Skin of body (tissue), 2 donors: ENCODE measurements around the gene TNS1. TPM values are rescaled to one million over a fixed set of nuclear protein-coding genes. Genes with fewer than 3 reads are reported as not detected.

ENCODE experiments used
- DNase-seq: peaks from one replicate; lab custom pipeline; 2025; lab: John Stamatoyannopoulos, UW
- total RNA-seq: library from RNA; depleted of rRNA; stranded (reverse); fragments of >200 nt; gene quantifications from one replicate; pipeline ENCODE4 v1.2.3, GENCODE V29; 2014

TNS1 gene
- total RNA-seq, 1 donor from 2014 or later = 92.3 TPM

DNA sequence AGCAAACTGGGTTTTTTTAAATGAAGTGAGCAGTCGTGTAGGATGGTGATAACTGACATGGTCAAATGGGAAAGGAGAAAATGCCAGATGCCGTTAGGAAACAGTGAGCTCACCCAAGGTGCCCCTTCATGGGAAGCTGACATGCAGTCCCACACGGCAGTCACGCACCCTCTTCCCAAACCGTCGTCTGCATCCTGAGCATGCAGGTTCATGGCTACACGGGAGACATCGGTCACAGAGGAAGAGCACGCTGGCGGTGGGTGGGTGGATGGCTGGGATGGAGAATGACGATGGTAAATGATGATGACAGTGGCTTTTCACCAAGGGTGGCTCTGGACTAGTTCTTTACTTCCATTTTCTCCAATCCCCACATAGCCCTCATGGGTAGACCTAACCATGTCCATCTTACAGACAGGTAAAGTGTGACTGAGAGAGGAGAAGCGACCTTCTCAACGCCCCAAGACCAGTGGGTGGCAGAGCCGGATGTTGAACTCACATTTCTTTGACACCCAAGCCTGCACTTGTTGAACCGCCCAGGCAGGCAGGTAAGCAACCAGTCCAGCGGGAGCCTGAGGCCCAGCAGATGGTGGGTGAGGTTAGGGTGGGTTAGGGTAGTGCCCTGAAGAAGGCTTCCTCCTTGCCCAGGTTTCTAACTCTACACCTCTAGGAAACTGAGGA, 44.5 kb downstream of the TNS1 start:
- no peak for DNase-seq

DNA sequence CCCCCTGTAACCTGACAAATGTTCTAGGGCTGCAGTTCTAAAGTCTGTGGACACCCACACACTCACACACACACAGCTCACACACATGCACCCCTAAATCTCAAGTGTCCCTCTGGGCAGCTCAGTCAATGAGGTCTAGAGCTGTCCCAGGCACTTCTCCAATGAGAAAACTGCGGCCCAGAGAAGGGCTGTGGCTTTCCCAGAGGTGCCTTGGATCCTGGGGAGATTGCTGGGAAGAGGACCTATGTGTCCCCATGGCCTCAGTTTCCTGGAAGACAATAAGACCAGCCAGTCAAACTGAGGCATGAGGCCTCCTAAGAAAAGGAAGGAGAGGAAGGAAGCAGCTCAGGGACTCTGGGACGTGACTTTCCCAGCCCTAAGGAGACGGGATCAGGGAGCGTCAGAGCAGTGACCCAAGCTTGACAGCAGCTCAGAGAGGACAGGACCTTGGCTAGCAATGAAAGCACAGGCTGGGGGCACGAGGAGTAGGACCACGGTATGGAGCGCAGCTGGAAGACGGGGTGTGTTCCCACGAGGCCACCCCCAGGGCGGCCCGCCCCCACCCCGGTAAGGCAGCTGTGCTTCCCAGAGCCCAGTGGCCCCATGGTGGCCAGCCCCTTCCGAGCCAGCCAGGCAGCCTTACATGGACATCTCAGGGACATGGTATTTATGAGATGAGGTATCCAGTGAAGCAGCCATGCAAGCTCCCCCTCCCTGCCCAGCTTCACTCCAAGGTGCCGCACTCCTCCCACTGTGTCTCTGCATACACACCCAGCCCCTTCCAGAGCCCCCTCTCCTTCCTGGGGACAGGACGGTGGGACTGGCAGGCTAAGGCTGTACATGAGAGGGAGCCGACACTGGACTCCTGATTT, 46.0 kb downstream of the TNS1 start:
- no peak for DNase-seq

DNA sequence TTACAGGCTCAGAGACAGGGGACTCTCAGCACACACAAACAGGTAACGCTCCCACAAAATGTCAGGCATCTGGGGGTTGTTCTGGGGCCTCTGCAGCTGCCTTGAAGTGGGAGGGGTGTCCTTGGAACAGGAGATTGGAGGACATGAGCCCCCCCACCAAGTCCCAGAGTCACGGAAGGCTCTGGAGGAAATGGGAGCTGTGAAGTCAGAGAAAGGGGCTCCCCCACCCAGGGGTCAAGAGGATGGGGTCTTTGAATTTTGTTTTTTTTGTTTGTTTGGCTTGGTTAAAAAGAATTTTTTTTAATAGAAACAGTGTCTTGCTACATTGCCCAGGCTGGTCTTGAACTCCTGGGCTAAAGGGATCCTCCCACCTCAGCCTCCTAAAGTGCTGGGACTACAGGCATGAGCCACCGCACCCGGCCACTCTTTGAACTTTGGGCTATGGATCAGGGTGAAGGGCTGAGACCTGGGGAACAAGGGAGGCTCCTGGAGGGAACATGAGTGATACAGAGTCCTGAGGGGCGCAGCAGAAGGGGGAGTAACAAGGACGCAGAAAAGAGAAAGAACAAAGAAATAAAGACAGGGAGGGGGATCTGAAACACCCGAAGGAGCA, 46.8 kb downstream of the TNS1 start:
- no peak for DNase-seq

DNA sequence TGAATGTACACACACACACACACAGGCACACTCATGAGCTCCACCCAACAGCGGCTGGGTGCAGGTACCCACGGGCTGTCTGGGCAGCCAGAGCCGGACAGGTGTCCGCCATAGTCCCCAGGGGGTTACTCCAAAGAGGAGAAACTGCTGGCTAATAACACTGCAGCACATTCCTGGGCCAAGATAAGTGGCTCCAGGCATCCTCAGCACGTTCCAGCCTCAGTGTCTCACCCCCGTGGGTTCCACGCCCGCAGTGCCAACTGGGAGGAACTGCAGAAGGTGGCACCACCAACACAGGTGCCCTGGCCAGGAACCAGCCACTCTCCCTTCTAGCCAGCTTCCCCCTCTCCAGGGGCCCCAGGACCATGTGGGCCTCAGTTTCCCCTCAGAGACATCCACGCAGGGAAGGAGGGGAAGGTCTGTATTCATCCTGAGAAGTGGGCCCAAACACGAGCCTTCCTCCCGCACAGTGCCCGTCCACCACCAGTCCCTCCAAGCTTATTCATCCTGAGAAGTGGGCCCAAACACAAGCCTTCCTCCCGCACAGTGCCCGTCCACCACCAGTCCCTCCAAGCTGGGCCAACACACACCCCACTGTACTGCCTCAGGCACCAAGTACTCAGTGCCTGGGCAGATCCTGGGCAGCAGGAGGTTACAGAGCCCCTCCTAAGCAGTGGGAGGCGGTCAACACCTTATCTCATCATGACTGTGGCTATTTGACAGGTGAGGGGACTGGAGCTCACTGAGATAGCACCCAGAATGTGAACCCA, 47.6 kb downstream of the TNS1 start:
- no peak for DNase-seq

DNA sequence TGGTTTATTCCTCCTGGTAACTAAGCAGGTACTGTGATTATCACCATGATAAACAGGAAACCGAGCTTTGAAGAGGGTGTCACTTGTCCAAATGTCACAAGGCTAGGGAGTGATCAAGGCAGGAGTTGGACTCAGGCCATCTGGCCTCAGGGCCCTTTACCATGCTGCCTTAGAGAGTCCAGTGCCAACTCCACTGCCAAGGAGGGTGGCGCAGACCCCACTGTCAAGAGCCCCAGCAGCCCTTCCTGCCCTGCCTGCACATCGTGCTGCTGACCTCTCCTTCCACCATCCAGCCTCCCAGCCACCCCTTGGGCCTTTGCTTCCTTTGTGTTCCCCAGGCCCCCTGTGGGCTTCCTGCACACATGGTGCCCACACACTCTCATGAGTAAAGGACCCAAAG, 48.3 kb downstream of the TNS1 start:
- DNase-seq = no peak

DNA sequence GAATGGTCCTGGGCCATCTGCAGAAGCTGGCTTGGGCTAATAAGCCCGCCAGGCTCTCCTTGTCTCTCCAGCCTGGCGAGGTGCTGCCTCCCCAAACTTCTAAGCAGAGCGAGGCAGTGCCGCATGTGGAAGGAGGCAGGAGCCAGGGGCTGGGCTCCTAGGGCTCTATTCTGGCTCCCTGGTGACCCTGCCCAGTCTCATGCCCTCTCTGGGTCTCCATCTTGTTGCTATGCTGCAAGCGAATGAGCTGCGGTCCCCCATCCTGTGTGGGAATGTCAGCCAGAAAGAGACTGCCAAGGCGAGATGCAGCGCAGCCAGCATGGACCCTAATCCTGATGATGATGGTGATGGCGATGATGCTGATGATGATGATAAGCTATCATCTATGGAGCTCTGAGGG, 48.7 kb downstream of the TNS1 start:
- no peak for DNase-seq

DNA sequence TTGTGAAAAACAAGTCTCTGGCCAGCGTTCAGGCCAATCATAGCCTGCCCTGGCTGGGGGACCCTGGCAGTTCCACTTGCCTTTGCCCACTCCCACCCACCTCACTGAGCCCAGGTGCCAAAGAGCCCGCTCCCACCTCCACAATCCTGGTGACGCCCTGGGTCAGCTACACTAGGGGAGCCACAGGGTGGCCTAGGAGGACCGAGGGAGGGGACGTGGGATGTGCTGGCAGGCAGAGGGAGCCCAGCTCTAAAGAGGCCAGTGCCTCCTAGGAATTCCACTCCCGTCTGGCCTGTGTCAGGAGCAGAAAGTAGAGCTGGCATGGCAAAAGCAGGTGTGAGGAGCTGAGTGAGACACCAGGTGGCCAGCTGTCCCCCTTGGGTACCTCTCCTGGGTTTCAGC, 49.3 kb downstream of the TNS1 start:
- no peak for DNase-seq

DNA sequence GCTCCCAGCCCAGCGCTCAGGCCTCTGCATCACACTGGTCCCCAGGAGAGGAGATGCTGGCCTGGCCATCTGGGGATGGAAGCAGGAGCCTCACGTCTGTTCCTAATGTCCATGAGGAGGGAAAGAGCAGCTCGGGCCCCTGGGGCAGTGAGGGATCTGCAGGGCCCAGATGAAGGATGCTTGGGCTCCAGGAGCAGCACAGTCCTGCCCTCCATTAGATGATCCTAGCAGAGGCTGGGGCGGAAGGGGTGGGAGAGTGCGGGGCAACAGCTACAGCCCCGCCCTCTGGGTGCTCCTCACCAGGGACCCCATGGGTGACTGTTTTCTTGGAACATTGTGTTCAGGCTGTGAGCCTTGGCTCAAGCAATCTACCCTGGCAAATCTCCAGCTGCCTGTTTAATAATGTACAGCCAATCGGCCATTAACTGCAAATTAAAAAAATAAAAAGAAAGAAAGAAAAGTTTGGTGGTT, 49.7 kb downstream of the TNS1 start:
- DNase-seq = no peak

DNA sequence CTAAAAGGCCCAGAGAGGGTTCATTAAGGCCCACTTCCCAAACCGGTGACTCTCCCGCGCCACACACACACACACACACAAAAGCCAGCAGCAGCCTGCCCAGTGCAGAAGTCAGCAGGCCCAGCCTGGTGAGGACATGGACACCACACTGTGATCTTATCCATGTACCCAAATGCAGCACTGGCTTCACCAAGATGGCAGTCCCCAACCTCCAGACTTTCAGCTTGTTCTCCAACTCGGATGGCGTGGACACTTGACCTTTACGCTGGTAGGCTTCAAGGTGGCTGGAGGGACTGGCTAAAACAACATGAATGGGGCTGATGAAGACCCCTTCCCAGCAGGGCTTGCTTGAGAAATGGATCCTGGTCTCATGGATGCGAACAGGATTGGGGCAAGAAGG, 50.4 kb downstream of the TNS1 start:
- no peak for DNase-seq

DNA sequence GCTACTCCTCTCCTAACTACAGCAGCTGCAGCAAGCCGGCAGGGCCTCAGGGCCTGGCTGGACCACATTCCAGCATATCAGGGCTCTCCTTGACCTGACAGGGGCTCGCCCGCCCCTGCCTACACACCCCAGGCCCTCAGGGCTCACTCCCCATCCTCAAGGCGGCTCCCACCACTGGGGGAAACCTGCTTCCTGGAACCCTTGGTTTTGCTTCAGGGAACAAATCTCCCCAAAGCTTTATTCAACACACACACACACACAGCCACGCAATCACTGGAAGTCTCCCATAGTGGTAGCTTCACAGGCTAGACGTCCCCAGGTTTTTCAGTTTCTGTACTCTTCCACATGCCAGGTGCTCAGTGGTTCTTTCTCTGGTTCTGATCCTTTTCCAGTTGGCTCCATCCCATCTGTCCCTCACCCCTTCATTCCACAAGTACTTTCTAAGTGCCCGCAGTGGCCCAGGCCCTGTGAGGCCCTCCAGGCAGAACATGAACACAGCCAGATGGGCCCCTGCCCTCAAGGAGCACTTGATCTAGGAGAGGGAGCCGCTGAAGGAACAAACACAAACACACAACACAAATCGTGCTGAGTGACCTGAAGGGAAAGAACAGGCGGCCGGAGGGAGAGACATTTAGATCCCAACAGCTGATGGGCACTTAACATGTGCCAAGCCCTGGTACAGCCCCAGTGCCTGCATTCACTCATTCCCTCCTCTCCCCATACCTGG, 51.1 kb downstream of the TNS1 start:
- no peak for DNase-seq

DNA sequence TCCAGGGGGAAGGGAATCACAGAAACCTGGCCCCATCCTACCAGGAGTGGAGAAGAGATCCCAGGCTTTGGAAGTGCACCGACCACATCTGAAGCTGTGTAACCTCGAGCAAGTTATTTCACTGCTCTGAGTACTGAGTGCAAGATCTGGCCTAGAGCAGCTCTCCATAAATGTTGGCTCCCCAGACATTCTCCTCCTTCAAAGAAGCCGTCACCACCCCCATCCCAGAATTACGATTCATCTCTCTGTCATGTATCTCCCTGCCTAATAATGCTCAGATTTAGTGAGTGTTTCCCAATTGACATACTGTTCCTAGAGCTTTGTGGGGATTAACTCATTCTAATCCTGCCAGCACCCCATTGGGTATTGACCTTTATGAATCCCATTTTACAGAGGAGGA, 51.7 kb downstream of the TNS1 start:
- no peak for DNase-seq

DNA sequence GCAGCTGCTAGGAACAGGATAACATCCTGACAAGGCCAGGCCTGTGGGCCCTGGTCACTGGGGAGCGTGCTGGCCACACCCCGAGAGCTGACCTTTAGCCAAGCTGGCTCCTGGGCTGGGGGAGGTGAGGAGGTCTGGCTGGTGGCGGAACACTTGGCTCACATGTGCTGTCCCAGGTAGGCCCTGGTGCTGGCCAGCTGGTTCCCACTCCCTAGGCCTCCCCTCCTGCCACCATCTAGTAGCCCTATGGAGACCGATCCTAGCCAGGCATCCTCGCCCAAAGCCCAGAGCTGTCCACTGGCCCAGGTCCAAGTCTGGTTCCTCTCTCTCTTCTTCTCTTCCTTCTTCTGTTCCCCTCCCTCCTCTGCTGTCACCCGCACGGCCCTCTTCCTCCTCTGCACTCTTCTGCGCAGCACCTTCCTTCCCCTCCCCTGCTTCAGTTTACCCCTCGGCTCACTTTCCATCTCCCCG, 52.4 kb downstream of the TNS1 start:
- no peak for DNase-seq

DNA sequence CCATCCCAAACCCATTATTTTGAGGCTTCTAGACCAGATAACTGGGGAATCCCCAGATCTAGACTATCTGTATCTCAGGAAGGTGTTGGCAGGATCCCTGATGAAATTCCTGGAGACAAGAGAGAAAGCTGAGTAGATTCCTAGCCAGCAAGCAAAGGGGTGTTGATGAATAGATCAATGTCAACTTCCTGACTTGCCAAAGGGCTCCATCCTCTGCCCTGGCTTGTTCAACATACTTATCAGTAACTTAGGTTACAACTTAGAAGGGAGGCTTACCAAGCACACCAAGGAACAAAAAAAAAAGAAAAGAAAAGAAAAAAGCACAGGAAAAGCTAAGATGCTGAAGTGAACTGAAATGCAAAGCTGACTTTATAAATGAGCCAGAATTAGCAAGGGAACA, 53.3 kb downstream of the TNS1 start:
- DNase-seq = no peak

DNA sequence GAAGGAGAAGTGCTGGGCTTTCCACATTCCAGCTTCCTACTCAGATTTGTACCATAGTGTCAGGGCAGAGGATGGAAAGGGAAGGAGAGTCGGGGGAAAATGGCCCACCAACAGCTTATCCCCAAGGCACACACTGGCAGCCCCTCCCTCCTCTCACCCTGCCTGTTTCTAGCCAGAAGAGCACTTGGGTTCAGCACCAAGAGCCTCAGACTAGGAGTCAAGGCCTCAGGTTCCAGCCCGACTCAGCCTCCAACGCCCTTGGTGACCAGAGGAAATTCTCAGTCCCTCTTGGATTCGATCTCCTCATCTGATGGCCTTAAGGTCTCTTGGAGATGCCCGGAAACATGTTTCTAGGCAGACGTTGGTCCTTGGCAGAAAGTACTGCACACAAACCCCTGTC, 53.9 kb downstream of the TNS1 start:
- DNase-seq = no peak

DNA sequence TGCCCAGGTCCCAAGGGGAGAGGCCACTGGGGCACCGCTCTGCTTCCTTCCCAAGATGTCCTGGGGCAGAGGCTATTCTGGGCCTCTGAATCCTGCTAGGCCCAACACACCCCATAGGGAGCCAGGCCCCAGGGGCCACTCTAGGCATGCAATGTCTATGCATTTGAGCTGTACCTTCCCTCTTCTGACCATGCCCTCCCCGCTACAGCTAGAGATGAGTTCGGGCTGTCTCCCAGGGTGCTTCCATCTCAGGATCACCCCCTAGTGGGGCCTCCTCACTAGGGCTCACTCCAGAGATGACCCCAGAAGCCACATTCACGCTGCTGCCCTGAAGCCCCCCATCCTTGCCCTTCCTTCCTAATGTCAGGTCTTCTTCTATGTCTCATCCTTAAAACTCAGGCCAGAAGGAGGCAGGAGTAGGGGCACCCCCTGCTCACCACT, 54.4 kb downstream of the TNS1 start:
- DNase-seq = no peak

DNA sequence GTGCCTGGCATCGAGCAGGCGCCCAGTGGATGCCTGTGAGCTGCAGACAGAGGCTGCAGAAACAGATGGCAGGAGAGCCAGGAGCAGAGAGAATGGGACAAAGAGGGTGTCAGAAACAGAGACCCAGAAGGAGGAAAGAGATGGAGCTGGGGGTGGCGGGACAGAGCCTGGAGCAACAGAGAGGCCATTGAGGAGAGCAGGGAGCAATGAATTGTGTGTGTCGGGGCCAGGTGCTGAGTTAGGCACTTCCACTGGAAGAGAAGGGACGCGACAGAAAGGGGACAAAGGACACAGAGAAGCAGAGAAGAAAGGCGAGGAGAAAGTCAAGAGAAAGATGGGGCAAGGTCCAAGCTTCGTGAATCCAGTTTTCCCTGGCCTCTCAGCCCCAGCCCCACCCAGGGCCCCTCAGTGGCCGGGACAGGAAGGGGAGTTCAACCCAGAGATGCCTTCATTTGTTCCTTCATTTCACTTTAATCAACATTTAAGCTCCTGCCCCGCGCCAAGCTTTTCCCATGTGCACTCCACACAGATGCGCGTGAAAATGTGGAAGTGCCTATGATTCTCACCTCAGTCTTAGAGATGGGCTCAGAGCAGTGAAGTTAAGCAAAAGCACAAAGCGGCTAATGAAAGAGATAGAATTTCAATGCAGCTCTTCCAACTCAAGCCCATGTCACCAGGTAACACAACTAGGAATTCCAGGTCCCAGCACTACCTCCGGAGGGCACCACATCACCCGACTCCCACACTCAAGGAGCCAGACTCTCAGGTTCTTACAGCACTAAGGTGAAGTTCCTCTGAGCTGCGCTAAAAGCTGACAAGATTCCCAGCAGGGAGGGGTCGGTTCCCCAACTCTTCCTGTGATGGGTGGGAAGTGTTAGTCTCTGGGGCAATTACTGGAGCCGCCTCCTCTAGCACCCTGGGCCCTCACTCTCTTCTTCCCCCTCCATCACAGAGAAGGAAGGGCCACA, 55.1 kb downstream of the TNS1 start:
- no peak for DNase-seq

DNA sequence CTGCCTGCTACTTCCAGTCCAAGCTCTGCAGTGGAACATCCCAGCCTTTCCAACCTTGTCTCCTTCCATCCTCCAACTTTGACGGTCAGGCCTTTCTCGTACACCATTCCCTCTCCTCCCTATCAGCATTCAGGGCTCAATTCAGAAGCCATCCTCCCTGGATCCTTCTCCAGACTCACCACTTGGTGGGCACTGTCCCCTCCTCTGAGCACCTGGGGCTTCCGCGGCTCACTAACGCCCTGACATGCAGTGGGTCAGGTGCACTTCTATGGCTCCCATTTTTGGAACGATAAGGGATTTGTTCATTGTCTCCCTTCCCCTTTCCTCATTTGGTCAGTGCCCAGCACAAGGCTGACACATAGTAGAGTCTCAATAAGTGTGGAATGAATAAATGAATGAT, 56.7 kb downstream of the TNS1 start:
- DNase-seq = no peak

DNA sequence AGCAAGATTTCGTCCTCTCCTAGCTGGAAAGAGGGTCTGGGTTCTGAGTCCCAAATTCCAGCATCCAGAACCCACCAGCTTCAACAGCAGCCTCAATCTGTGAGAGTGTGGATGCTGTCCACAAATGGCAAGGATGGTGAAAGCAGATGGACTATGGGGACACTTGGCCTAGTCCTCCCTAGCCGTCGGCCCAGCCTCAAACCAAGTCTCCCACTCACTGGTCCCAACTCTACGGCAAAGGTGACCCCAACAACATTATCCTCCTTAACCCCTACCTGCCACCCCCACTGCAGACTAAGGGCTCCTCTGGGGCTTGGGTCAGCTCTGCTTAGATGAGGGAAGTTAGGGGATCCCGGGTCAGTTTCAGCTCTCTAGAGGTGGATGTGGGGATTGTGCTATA, 57.3 kb downstream of the TNS1 start:
- no peak for DNase-seq

DNA sequence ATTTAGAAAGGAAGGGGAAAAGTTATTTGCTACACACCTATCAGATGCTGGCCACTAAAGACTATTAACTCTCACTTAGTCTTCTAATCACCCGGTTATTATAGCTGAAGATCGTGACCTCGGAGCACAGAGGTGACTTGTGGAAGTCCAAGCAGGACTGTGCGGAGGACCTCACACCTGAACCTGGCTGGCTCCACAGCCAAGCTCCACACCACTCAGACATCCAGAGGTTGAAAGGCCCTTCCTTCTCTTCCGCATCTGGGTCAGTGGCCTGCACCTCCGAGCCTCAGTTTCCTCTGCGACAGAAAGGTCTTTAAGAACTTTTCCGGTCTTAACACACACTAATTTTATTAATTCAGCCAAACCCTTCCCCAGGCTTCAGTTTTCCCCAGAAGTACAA, 57.9 kb downstream of the TNS1 start:
- no peak for DNase-seq

DNA sequence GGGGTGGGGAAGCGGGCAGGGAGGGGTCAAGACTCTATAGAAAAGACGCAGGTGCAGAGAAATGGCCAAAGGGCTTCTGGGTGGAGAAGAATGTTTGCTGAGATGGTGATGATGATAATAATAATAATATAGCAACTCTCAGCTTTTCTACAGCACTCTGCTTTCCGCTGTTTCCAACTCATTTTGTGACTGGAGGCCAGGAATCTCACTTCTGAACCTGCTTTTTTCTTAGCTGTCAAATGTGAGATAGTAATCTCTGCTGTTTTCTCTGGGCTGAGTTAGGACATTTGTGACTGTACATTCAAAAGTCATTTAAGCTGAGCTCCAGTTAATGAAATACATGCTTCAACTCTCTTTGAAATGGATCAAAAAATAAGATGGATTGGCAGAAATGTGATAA, 58.4 kb downstream of the TNS1 start:
- no peak for DNase-seq
